ENCODE measurements around the gene SH3BP5. TPM values are rescaled to one million over a fixed set of nuclear protein-coding genes. Genes with fewer than 3 reads are reported as not detected.

Gene SH3BP5
- total RNA-seq, 1 donor from 2014 or later: 11.7 TPM

DNA sequence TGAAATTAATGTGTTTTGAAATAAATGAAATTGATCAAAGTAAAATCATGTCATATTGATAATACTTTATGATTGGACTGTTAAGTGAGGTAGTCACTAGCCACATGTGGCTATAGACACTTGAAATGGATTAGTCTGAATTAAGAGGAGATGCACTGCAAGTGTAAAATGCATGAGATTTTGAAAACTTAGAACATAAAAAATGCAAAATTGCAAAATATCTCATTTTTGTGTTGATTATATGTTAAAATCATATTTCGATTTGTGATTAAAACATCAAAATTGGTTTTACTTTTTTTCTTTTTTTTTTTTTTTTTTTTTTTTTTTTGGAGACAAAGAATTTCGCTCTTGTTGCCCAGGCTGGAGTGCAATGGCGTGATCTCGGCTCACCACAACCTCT, 103.1 kb downstream of the SH3BP5 start:
- no peak for ATAC-seq
- DNase-seq (ENCODE audit: missing footprints): no peak
- intact Hi-C loops (cut with DNase I): no loop called here

DNA sequence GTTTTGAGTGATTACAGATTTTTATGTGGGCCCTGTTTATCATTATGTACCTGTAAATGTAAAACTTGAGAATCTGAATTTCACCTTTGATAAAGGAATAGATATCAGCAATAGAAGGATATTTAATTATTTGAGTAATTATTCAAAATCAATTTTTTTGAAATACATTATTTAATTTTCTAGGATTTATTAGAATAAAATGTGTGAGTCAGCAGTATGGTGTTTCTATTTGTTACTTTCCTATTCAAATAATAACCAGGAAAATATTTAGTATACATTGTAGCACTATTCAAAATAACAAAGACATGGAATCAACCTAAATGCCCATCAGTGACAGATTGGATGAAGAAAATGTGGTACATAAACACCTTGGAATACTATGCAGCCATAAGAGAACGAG, 104.2 kb downstream of the SH3BP5 start:
- DNase-seq (ENCODE audit: missing footprints) (no peak), ATAC-seq (no peak)
- intact Hi-C loops (cut with DNase I): no loop called here

- ATAC-seq (no peak), DNase-seq (ENCODE audit: missing footprints) (no peak)
- intact Hi-C loops (cut with DNase I): no loop called here
Observed at GRCh38 chr3:15223685-15224572, 108.5 kb downstream of the SH3BP5 start.

GRCh38 chr3:15221574-15222217, 110.7 kb downstream of the SH3BP5 start:
- intact Hi-C loops (cut with DNase I): no loop called here
- DNase-seq (ENCODE audit: missing footprints) (no peak), ATAC-seq (no peak)

- DNase-seq (ENCODE audit: missing footprints): no peak
- no peak for ATAC-seq
- intact Hi-C loops (cut with DNase I): no loop called here
Observed at GRCh38 chr3:15220661-15221060, 111.7 kb downstream of the SH3BP5 start.

DNA sequence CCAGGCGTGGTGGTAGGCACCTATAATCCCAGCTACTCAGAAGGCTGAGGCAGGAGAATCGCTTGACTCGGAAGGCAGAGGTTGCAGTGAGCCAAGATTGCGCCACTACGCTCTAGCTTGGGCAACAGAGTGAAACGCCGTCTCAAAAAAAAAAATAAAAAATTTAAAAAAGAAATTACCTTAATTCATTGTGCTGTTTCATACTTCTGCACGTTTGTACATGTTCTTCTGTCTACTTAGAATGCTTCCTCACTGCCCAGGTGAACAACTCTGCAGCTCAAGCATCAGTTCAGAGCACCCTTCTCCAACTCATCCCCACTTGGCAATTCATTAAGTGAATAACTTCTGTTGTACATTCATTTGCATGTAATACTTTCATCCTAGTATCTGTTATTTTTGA, 112.3 kb downstream of the SH3BP5 start:
- no peak for ATAC-seq
- intact Hi-C loops (cut with DNase I): no loop called here
- DNase-seq (ENCODE audit: missing footprints): no peak

DNA sequence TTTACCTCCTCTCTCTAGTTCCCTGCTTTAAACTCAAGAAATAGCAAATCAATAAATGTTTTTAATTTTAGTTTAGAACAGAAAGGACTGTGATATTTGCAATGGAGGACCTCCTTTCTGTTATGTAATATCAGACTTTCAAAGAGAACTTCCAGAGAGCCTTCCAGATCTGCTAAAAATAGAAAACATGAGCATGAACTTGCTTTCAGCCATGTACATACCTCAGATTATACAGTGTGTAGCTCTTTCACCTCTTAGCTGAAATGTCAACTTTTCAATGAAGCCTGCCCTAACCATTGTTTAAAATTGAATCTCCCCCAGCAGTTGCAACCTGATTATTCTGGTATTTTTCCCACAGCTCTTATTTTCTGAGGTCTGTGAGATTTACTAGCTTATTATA, 113.7 kb downstream of the SH3BP5 start:
- no peak for DNase-seq (ENCODE audit: missing footprints)
- ATAC-seq: peak; percentile 78
- intact Hi-C loops (cut with DNase I): loop anchor here (1.0 kb wide), 2 partner anchors 12 to 39 kb away; partner anchors contain the start of gene CAPN7

DNA sequence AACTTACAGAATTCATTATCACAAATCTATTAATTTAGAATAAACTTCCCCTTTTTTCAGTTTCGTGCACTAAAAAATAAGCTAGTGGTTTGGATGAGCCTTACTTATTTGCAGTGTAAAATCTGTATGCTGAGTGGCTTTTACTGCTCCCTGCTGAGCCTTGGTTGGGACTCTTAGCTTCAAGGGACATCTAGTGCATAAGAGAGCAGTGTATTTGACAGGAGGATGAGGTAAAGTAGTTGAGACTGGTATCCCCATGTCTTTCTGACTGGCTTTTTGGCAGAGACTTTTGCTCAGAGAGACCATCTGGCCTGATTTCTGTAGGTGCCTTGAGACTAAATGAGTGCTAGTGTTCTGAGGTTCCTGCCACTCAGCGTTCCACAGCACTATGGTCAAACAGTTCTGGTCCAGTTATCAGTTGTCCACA, 114.5 kb downstream of the SH3BP5 start:
- no peak for DNase-seq (ENCODE audit: missing footprints)
- intact Hi-C loops (cut with DNase I): loop anchor here (1.0 kb wide), 2 partner anchors 12 to 39 kb away; partner anchors contain the start of gene CAPN7
- ATAC-seq: peak; percentile 73

DNA sequence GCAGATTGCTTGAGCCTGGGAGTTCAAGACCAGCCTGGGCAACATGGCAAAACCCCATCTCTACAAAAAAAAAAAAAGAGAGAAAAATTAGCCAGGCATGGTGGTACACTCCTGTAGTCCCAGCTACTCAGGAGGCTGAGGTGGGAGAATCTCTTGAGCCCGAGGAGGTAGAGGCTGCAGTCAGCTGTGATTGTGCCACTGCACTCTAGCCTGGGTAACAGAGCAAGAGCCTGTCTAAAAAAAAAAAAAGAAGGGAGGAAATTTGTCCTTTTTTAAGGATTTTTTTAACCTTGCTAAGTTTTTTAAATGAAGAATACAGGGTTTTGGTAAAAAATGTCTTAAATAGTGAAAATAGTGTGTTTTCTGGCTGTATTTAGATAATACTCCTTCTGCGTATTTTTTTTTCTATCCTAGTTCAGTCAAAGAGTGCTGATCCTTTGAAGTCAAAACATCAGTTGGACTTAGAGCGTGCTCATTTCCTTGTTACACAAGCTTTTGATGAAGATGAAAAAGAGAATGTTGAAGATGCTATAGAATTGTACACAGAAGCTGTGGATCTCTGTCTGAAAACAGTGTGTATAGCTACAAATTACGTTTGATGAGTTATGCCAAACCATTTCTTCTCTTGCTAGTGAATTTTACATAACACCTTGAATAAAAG, 115.2 kb downstream of the SH3BP5 start:
- no peak for DNase-seq (ENCODE audit: missing footprints)
- intact Hi-C loops (cut with DNase I): no loop called here
- no peak for ATAC-seq

DNA sequence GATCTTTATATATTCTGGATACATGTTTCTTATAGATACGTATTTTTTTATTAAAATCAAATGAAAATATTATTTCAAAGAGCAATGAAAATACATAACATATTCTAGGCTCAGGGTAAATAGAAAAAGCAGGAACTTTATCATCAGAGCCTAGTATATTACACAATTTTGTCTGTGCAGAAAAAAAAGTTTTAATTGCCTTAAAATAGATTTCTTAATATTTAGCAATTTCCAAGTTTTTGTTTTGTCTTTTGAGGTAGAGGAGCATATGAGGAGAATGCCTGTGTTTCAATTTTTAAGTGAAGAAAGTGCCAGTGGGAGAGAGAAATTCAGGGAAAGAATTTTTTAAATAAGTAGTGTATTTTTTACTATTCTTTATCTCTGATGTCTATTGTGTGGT, 115.9 kb downstream of the SH3BP5 start:
- no peak for ATAC-seq
- intact Hi-C loops (cut with DNase I): no loop called here

GRCh38 chr3:15215996-15216395, 116.4 kb downstream of the SH3BP5 start:
- intact Hi-C loops (cut with DNase I): no loop called here
- DNase-seq (ENCODE audit: missing footprints) (no peak), ATAC-seq (no peak)

More for the DNA sequence above, 115.9 kb downstream of the SH3BP5 start:
- no peak for DNase-seq (ENCODE audit: missing footprints)

- intact Hi-C loops (cut with DNase I): no loop called here
- ATAC-seq: no peak
- no peak for DNase-seq (ENCODE audit: missing footprints)
Observed at GRCh38 chr3:15214758-15215157, 117.6 kb downstream of the SH3BP5 start.

DNA sequence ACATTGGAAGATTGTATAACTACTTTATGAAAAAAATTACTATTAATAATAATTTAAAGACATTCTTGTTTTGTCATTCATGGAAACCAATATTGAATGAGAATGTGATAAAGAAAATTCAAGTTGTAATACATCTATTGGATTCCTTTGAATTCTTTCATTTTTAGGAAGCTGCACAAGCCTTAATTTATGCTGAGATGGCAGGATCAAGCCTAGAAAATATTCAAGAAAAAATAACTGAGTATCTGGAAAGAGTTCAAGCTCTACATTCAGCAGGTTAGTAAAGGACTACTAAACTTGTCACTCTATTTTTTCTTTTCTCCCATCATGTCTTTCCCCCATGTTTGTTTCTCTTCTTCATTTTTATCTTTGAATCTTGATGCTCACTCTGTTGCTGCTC, 120.4 kb downstream of the SH3BP5 start:
- DNase-seq (ENCODE audit: missing footprints) (no peak), ATAC-seq (no peak)
- intact Hi-C loops (cut with DNase I): no loop called here

GRCh38 chr3:15207836-15208504, 124.4 kb downstream of the SH3BP5 start:
- ATAC-seq (no peak), DNase-seq (ENCODE audit: missing footprints) (no peak)
- intact Hi-C loops (cut with DNase I): loop anchor here (5.0 to 10.0 kb wide), 2 partner anchors 106 to 263 kb away; partner anchors contain the start of gene NR2C2

DNA sequence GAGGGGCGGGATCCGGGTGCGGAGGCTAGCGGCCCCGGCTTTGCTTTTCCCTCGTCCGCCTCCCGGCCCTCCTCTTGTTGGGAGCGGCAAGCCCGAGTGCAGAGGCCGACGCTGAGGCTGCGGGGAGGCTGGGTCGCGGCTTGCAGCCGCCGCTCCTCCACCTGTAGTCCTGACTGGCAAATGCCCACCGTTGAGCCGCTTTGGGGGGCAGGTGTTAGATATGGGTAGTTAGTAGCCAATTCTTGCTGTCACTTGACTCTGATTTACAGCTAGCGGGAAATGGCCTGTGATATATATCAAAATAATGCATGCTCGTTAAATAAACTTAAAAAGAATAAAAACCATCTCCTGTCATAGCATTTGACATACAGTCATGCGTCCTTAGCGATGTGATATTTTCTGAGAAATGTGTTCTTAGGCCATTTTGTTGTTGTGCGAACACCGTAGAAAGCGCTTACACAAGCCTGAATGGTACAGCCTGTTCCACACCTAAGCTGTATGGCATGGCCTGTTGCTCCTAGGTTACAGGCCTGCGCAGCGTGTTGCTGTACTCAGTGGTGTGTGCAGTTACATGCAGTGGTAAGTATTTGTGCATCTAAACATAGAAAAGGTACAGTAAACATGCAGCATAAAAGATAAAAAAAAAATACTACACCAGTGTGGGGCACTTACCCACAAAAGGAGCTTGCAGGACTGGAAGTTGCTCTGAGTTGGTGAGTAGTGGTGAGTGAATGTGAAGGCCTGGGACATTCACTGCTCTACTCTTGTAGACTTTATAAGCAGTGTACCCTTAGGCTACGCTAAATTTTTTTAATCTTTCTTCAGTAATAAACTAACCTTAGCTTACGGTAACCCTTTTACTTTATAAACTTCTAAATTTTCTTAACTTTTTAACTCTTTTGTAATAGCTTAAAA, 125.5 kb downstream of the SH3BP5 start:
- ATAC-seq (peak; percentile 57), DNase-seq (ENCODE audit: missing footprints) (peak; percentile 77)
- intact Hi-C loops (cut with DNase I): loop anchor here (1.0 to 10.0 kb wide), 3 partner anchors 11 to 262 kb away; partner anchors contain the start of gene NR2C2

- DNase-seq (ENCODE audit: missing footprints) (peak; percentile 99), ATAC-seq (peak; percentile 99)
- intact Hi-C loops (cut with DNase I): loop anchor here (1.0 to 10.0 kb wide), 3 partner anchors 12 to 261 kb away; partner anchors contain the start of gene NR2C2
Observed at GRCh38 chr3:15205934-15206661, 126.3 kb downstream of the SH3BP5 start, which contains the start of gene CAPN7. CAPN7 (plus strand) TSS chr3:15206246; CDS start chr3:15206496, 250 bp downstream.

GRCh38 chr3:15205482-15205933, 126.9 kb downstream of the SH3BP5 start:
- ATAC-seq (no peak), DNase-seq (ENCODE audit: missing footprints) (no peak)
- intact Hi-C loops (cut with DNase I): loop anchor here (5.0 to 10.0 kb wide), 2 partner anchors 103 to 261 kb away; partner anchors contain the start of gene NR2C2

Measured in Right ventricle myocardium inferior (tissue), 1 donor.